Measurements from ENCODE around the gene TMEM271. TPM values are rescaled to one million over a fixed set of nuclear protein-coding genes. Genes with fewer than 3 reads are reported as not detected.

Gene TMEM271
- total RNA-seq, 4 donors from 2014 or later: not detected

DNA sequence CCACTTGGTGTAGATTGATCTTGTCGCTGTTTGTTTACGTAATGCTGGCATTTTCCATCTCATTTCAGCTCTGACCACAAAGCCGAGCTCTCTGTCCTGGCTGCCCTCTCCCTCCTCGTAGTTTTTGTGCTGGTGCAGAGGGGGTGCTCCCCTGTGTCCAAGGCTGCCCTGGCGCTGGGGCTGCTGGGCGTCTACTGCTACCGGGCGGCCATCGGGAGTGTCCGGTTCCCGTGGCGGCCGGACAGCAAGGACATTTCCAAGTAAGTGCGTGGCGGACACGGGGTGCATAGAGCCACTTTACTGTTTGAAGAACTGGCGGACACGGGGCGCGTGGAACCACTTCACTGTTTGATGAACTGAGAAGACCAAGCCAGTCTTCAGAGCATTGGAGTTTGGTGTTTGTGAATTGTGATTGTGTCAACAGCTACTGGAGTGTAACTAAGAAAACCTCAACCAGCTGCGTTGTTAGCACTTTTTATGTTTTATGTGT, 49.1 kb downstream of the TMEM271 start:
- H3K27ac ChIP-seq: no peak overlapping the region
- WGBS, 2 donors (ENCODE audit: low coverage in 1 of 2): 97% methylated on average over 9 to 21 of the region's 21 CpGs
- no peak for DNase-seq
- no peaks in the 10 kb centered on the region for H3K4me1 ChIP-seq
- no peak overlapping the region for H3K4me3 ChIP-seq
- peaks cover 0 to 56% (median 23%) of the 10 kb centered on the region in 4 donors for H3K36me3 ChIP-seq
- no peak for TF ChIP-seq EP300 (IDR thresholded peaks at IDR 0.05; ENCODE audit: low read depth)
- TF ChIP-seq POLR2AphosphoS5 (IDR thresholded peaks at IDR 0.05): no peak
- TF ChIP-seq POLR2A (IDR thresholded peaks at IDR 0.05): no peak
- TF ChIP-seq, protein P1, sequence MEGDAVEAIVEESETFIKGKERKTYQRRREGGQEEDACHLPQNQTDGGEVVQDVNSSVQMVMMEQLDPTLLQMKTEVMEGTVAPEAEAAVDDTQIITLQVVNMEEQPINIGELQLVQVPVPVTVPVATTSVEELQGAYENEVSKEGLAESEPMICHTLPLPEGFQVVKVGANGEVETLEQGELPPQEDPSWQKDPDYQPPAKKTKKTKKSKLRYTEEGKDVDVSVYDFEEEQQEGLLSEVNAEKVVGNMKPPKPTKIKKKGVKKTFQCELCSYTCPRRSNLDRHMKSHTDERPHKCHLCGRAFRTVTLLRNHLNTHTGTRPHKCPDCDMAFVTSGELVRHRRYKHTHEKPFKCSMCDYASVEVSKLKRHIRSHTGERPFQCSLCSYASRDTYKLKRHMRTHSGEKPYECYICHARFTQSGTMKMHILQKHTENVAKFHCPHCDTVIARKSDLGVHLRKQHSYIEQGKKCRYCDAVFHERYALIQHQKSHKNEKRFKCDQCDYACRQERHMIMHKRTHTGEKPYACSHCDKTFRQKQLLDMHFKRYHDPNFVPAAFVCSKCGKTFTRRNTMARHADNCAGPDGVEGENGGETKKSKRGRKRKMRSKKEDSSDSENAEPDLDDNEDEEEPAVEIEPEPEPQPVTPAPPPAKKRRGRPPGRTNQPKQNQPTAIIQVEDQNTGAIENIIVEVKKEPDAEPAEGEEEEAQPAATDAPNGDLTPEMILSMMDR (IDR thresholded peaks at IDR 0.05): no peak
- intact Hi-C loops (cut with DNase I; ENCODE audit: low total_unique reads) (no loop called here), in situ Hi-C loops (cut with MboI; ENCODE audit: low pct_ligation_motif_present in 1 of 4, low pct_unique_long_range_greater_than_20kb in 1 of 4, low sequenced_read_pairs in 3 of 4) (no loop called here)
- no peaks in the 10 kb centered on the region for H3K27me3 ChIP-seq
- H3K9me3 ChIP-seq: no peaks in the 10 kb centered on the region

DNA sequence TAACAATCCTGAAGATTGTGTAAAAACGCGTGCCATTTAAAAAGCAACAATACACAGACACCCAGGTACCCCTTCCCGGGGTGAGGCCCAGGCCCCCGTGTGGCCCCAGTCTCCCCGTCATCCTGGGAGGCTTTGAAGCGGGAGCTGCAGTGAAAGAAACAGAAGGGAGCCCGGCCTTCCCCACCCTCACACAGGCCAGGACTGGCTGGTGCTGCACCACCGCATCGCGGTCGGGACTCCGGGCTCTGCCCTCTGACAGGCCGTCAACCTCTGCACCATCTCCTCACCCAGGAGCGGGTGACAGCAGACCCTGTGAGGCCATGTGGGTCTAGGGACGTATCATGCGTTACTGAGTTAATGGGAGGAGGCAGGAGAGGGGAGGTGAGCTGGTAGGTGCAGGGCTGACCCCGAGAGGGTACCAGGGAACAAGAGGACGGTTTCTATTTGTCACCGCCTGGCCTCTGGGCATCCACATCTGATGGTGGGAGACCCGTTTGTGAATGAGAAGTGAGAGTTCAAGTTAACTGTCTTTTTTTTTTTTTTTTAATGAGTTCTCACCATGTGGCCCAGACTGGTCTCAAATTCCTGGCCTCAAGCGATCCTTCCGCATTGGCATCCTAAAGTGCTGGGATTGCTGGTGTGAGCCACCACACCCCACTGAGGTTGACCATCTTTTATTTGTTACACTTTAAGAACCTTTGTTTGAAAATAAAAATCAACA, 49.7 kb downstream of the TMEM271 start:
- in situ Hi-C loops (cut with MboI; ENCODE audit: low pct_ligation_motif_present in 1 of 4, low pct_unique_long_range_greater_than_20kb in 1 of 4, low sequenced_read_pairs in 3 of 4): no loop called here
- intact Hi-C loops (cut with DNase I; ENCODE audit: low total_unique reads): no loop called here
- H3K27ac ChIP-seq: no peak overlapping the region
- no peaks in the 10 kb centered on the region for H3K27me3 ChIP-seq
- H3K9me3 ChIP-seq: no peaks in the 10 kb centered on the region
- H3K4me3 ChIP-seq: no peak overlapping the region
- TF ChIP-seq POLR2A (IDR thresholded peaks at IDR 0.05) (no peak), POLR2AphosphoS5 (IDR thresholded peaks at IDR 0.05) (no peak), EP300 (IDR thresholded peaks at IDR 0.05; ENCODE audit: low read depth) (no peak)
- WGBS, 2 donors (ENCODE audit: low coverage in 1 of 2): 97 to 98% methylated on average over 7 to 22 of the region's 22 CpGs
- no peak for DNase-seq
- H3K36me3 ChIP-seq: peaks cover 0 to 56% (median 22%) of the 10 kb centered on the region in 4 donors
- H3K4me1 ChIP-seq: no peaks in the 10 kb centered on the region

DNA sequence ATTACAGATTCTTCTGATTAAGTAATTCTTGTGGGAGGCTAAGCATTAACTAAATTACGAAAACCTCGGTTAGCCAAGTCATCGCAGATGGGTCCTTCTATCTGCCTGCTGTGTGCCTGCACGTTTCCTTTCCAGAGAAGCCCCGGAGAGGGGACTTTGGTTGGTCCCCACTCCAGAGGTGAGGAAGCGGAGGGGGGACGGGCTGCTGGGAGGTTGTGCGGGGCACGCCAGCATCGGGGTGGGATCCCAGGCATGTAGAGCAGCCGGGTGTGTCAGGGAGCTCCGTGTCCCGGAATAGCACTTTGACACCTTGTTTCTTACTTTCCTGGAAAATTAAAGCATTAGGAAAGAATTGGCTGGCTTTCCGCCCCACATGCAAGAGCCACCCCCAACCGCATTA, 50.4 kb downstream of the TMEM271 start:
- in situ Hi-C loops (cut with MboI; ENCODE audit: low pct_ligation_motif_present in 1 of 4, low pct_unique_long_range_greater_than_20kb in 1 of 4, low sequenced_read_pairs in 3 of 4): no loop called here
- H3K36me3 ChIP-seq: peaks cover 0 to 50% (median 22%) of the 10 kb centered on the region in 4 donors
- H3K27ac ChIP-seq: no peak overlapping the region

DNA sequence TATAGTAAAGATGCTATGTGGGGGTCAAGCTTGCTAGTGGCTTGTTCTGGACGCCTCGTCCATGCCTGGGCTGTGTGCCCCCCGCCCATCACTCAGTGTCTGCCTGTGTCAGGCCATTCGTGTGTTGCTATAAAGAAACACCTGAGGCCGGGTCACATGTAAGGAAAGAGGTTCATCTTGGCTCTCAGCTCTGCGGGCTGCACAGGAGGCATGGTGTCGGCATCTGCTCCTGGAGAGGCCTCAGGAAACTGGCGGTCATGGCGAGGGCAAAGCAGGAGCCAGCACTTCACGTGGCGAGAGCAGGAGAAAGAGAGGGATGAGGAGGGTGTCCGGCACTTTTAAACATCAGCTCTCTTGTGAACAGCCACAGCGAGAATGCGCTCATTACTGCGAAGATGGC, 51.9 kb downstream of the TMEM271 start:
- in situ Hi-C loops (cut with MboI; ENCODE audit: low pct_ligation_motif_present in 1 of 4, low pct_unique_long_range_greater_than_20kb in 1 of 4, low sequenced_read_pairs in 3 of 4): no loop called here

More for the DNA sequence above, 50.4 kb downstream of the TMEM271 start:
- H3K4me1 ChIP-seq: no peaks in the 10 kb centered on the region
- intact Hi-C loops (cut with DNase I; ENCODE audit: low total_unique reads): no loop called here
- no peaks in the 10 kb centered on the region for H3K9me3 ChIP-seq
- H3K4me3 ChIP-seq: no peak overlapping the region
- no peak for DNase-seq
- 97 to 99% methylated on average over 9 to 15 of the region's 15 CpGs for WGBS, 2 donors (ENCODE audit: low coverage in 1 of 2)
- no peaks in the 10 kb centered on the region for H3K27me3 ChIP-seq
- TF ChIP-seq EP300 (IDR thresholded peaks at IDR 0.05; ENCODE audit: low read depth) (no peak), POLR2A (IDR thresholded peaks at IDR 0.05) (no peak)

More for the DNA sequence above, 51.9 kb downstream of the TMEM271 start:
- Histone ChIP-seq H3K27me3 (no peaks in the 10 kb centered on the region), H3K4me3 (no peak overlapping the region), H3K9me3 (no peaks in the 10 kb centered on the region), H3K36me3 (peaks cover 0 to 44% (median 17%) of the 10 kb centered on the region in 4 donors), H3K27ac (no peak overlapping the region), H3K4me1 (no peaks in the 10 kb centered on the region)
- intact Hi-C loops (cut with DNase I; ENCODE audit: low total_unique reads): no loop called here
- TF ChIP-seq, protein P1 (IDR thresholded peaks at IDR 0.05): no peak
- no peak for TF ChIP-seq POLR2AphosphoS5 (IDR thresholded peaks at IDR 0.05)
- TF ChIP-seq POLR2A (IDR thresholded peaks at IDR 0.05): no peak
- no peak for TF ChIP-seq EP300 (IDR thresholded peaks at IDR 0.05; ENCODE audit: low read depth)
- DNase-seq: no peak
- 97% methylated on average over 15 of the region's 15 CpGs; no CpG with 5 or more reads in 1 of the 2 donors for WGBS, 2 donors (ENCODE audit: low coverage in 1 of 2)

Other genes starting within 250 kb of the TMEM271 start
- 10 to 100 TPM; 13.8 to 40.4 (median 30.4) TPM for gene ZNF141, start 238.5 kb downstream of the TMEM271 start, total RNA-seq
- gene ZNF721, start 77.1 kb downstream of the TMEM271 start, total RNA-seq: 10 to 100 TPM; 20.6 to 46.0 (median 38.4) TPM
- 100 to 1,000 TPM in 1 of 4 donors, 10 to 100 TPM in 3; 46.6 to 202 (median 72.5) TPM for gene PIGG, start 77.1 kb downstream of the TMEM271 start, total RNA-seq
- 1 to 10 TPM in 1 of 4 donors, under 1 TPM in 2, not detected in 1; 0.60 to 2.5 (median 0.95) TPM for gene PDE6B, start 49.3 kb upstream of the TMEM271 start, total RNA-seq
- 100 to 1,000 TPM in 2 of 4 donors, 10 to 100 TPM in 1, not detected in 1; 52.0 to 152 (median 148) TPM for gene ATP5ME, start 98.0 kb upstream of the TMEM271 start, total RNA-seq
- gene MYL5, start 98.2 kb upstream of the TMEM271 start, total RNA-seq: 100 to 1,000 TPM in 1 of 4 donors, 10 to 100 TPM in 3; 20.3 to 199 (median 33.4) TPM
- gene SLC49A3, start 112.9 kb upstream of the TMEM271 start, total RNA-seq: 10 to 100 TPM in 2 of 4 donors, 1 to 10 TPM in 2; 1.2 to 17.6 (median 9.2) TPM
- gene PCGF3, start 129.5 kb upstream of the TMEM271 start, total RNA-seq: 100 to 1,000 TPM in 2 of 4 donors, 10 to 100 TPM in 2; 56.5 to 256 (median 97.2) TPM
- 1 to 10 TPM in 1 of 4 donors, under 1 TPM in 2, not detected in 1; 0.32 to 3.7 (median 0.41) TPM for gene CPLX1, start 249.8 kb upstream of the TMEM271 start, total RNA-seq

Measured in transverse colon (tissue), 4 donors.